ENCODE data around the gene FRYL.
"Not testable (repeated sequence)": the region's sequence is repeated elsewhere in the genome, so short reads cannot be mapped to it uniquely, and the experiment has no call there.

The FRYL gene

GRCh38 chr4:48704091-48704802, 75.8 kb downstream of the FRYL start:
- no peak overlapping the region for H3K27ac ChIP-seq
- TF ChIP-seq ZFX (IDR thresholded peaks at IDR 0.05): no peak
- no peak for TF ChIP-seq CTCF (conservative IDR thresholded peaks at IDR 0.05)

- no peak overlapping the region for H3K27ac ChIP-seq
- TF ChIP-seq CTCF (conservative IDR thresholded peaks at IDR 0.05): no peak
- no peak for TF ChIP-seq ZFX (IDR thresholded peaks at IDR 0.05)
Measured at GRCh38 chr4:48699475-48699874, 80.6 kb downstream of the FRYL start.

- TF ChIP-seq CTCF (conservative IDR thresholded peaks at IDR 0.05): no peak
- TF ChIP-seq ZFX (IDR thresholded peaks at IDR 0.05): no peak
- no peak overlapping the region for H3K27ac ChIP-seq
Measured at GRCh38 chr4:48698029-48698971, 81.8 kb downstream of the FRYL start.

- not testable (repeated sequence) for H3K27ac ChIP-seq
Measured at GRCh38 chr4:48697516-48697915, 82.6 kb downstream of the FRYL start.

- TF ChIP-seq ZFX (IDR thresholded peaks at IDR 0.05) (no peak), CTCF (conservative IDR thresholded peaks at IDR 0.05) (no peak)
- no peak overlapping the region for H3K27ac ChIP-seq
Measured at GRCh38 chr4:48694824-48695223, 85.3 kb downstream of the FRYL start.

GRCh38 chr4:48693856-48694574, 86.1 kb downstream of the FRYL start:
- TF ChIP-seq ZFX (IDR thresholded peaks at IDR 0.05) (no peak), CTCF (conservative IDR thresholded peaks at IDR 0.05) (no peak)
- no peak overlapping the region for H3K27ac ChIP-seq

GRCh38 chr4:48692897-48693296, 87.2 kb downstream of the FRYL start:
- TF ChIP-seq CTCF (conservative IDR thresholded peaks at IDR 0.05) (no peak), ZFX (IDR thresholded peaks at IDR 0.05) (no peak)
- no peak overlapping the region for H3K27ac ChIP-seq
